GM13976 (cell line): ENCODE data around the gene CSPG4.

ENCODE experiments used
- DNase-seq: peaks from one replicate; pipeline ENCODE4 v3.0.0; 2012; ENCODE audit warnings: low spot score
- CTCF ChIP-seq: IDR thresholded peaks from 2 replicates; pipeline ENCODE4 v1.5.1; 2012; ENCODE audit warnings: borderline replicate concordance, mild to moderate bottlenecking; ENCODE audit not compliant: insufficient read depth; ENCODE audit errors: extremely low read depth, missing control alignments, control extremely low read depth
- in situ Hi-C: fragments of 300-500 bp; cut with MboI; formaldehyde crosslinking; loops from one replicate; pipeline ENCODE4 v1.12.0; 2022; ENCODE audit warnings: low sequenced_read_pairs, mixed read lengths, inconsistent platforms; ENCODE audit not compliant: unreplicated experiment

The CSPG4 gene

GRCh38 chr15:75646112-75646943 lies 66.3 kb downstream of the CSPG4 start:
- in situ Hi-C loops = loop anchor here (25.0 kb wide), 1 partner anchor 284 kb away; the partner anchor contains the start of gene MAN2C1
- no peak for TF ChIP-seq CTCF
- DNase-seq = no peak

DNA sequence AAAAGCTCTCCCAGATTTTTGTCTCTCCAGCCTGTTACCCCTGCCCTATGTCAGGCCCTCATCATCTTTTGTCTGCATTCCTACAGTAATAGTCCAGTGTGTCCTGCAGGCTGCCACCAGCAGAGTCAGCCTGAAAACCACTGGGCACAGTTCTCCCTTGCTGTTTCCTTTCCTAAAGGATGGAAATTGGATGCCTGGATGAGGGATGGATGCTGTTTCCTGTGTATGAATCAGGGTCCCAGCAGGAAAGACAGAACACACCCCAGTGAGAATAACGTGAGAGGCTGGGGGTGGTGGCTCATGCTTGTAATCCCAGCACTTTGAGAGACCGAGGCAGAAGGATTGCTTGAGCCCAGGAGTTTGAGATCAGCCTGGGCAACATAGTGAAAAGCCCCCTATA lies 68.3 kb downstream of the CSPG4 start:
- no peak for DNase-seq
- TF ChIP-seq CTCF = no peak
- in situ Hi-C loops = loop anchor here (25.0 kb wide), 1 partner anchor 282 kb away; the partner anchor contains the start of gene MAN2C1

DNA sequence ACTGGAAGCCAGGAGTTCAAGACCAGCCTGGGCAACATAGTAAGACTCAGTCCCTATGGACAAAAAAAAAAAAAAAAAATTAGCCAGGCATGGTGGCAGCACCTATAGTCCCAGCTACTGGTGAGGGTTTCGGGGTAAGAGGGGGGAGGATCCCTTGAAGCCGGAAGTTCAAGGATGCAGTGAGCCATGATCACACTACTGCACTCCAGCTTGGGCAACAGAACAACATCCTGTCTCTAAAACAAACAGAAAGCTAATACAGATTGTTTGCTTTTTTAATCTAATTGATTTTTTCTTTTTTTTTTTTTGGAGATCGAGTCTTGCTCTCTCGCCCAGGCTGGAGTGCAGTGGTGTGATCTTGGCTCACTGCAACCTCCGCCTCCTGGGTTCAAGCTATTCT lies 71.0 kb downstream of the CSPG4 start:
- no peak for DNase-seq

DNA sequence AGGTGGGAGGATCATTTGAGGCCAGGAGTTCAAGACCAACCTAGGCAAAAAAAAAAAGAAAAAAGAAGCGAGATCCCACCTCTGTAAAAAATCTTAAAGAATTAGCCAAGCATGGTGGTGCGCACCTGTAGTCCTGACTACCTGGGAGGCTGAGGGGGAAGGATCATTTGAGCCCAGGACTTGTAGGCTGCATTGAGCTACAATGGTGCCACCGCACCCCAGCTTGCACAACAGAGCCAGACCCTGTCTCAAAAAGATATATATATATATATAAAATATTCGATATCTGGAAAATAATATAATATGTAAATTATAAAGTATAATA lies 71.5 kb downstream of the CSPG4 start:
- TF ChIP-seq CTCF = no peak
- no peak for DNase-seq
- in situ Hi-C loops = loop anchor here (25.0 kb wide), 1 partner anchor 279 kb away; the partner anchor contains the start of gene MAN2C1

More for the DNA sequence above, 71.0 kb downstream of the CSPG4 start:
- no peak for TF ChIP-seq CTCF
- in situ Hi-C loops = loop anchor here (25.0 kb wide), 1 partner anchor 279 kb away; the partner anchor contains the start of gene MAN2C1

- TF ChIP-seq CTCF = peak; percentile 46
- peak; percentile 68 for DNase-seq
- in situ Hi-C loops = loop anchor here (25.0 kb wide), 1 partner anchor 278 kb away; the partner anchor contains the start of gene MAN2C1
These were observed 72.0 kb downstream of the CSPG4 start for GRCh38 chr15:75640483-75641178.

- TF ChIP-seq CTCF = no peak
- in situ Hi-C loops = loop anchor here (25.0 kb wide), 1 partner anchor 278 kb away; the partner anchor contains the start of gene MAN2C1
- DNase-seq = peak; percentile 98
These were observed 72.8 kb downstream of the CSPG4 start, which contains the start of gene IMP3 for GRCh38 chr15:75639709-75640482. Gene IMP3, minus strand, starts transcription at chr15:75640224. Its CDS starts 56 bp downstream, at chr15:75640168.
